Measurements from ENCODE around the gene RTN1. TPM values are rescaled to one million over a fixed set of nuclear protein-coding genes. Genes with fewer than 3 reads are reported as not detected.

The RTN1 gene
- total and polyA plus RNA-seq, 9 of the 15 experiments (the other 6 are each of a cell fraction or from before 2014, with no cell fraction given): 0.03 to 0.09 TPM; not detected in 7

GRCh38 chr14:59890676-59891075, 20.1 kb upstream of the RTN1 start:
- Histone ChIP-seq H3K9ac (ENCODE audit: insufficient read depth in 1 of 2, low read depth in 2 of 2, low read length in 2 of 2) (no peak overlapping the region), H2AFZ (ENCODE audit: low read depth, low read length) (no peak overlapping the region), H3K27me3 (ENCODE audit: control insufficient read depth in 2 of 2, insufficient read depth in 2 of 2, low read length in 2 of 2) (no peaks in the 10 kb centered on the region), H3K4me1 (replicated peaks in 1 of 2; ENCODE audit: control insufficient read depth in 2 of 2, insufficient read depth in 2 of 2, low read length in 2 of 2) (no peaks in the 10 kb centered on the region), H3K79me2 (ENCODE audit: control insufficient read depth, insufficient read depth, low read length) (no peaks in the 10 kb centered on the region), H3K9me3 (replicated peaks; ENCODE audit: control insufficient read depth, insufficient read depth, low read depth, low read length) (no peaks in the 10 kb centered on the region), H3K9me1 (ENCODE audit: control insufficient read depth, insufficient read depth, low read length) (no peaks in the 10 kb centered on the region), H4K20me1 (replicated peaks; ENCODE audit: control insufficient read depth, insufficient read depth, low read length) (no peaks in the 10 kb centered on the region), H3K27ac (ENCODE audit: extremely low read depth, low read depth, low read length) (no peak overlapping the region), H3K36me3 (ENCODE audit: control insufficient read depth, insufficient read depth, low read length) (no peaks in the 10 kb centered on the region), H3K4me2 (ENCODE audit: insufficient read depth, low read length) (no peak overlapping the region), H3K4me3 (no peak overlapping the region)
- no peak for ATAC-seq
- no TSS peak for BruUV-seq (replicated peaks)
- intact Hi-C loops (cut with micrococcal nuclease): loop anchor here (10.0 kb wide), 1 partner anchor 766 kb away; no protein-coding TSS in a partner anchor
- 0% methylated on average over 2 of the region's 2 CpGs for WGBS (ENCODE audit: insufficient coverage, low coverage, missing lambda C conversion rate)
- TF ChIP-seq FOXM1 (IDR thresholded peaks at IDR 0.05; ENCODE audit: low read depth): no peak
- no peak for TF ChIP-seq FOXM1 (CRISPR knock-in tag; IDR thresholded peaks at IDR 0.05; ENCODE audit: low read depth)
- no peak for TF ChIP-seq CBX2 (IDR thresholded peaks at IDR 0.05; ENCODE audit: insufficient read depth, low read length, poor library complexity, severe bottlenecking)
- TF ChIP-seq MCM2 (IDR thresholded peaks at IDR 0.05; ENCODE audit: low read depth): no peak
- no peak for TF ChIP-seq MITF (IDR thresholded peaks at IDR 0.05)
- TF ChIP-seq SMARCC2 (IDR thresholded peaks at IDR 0.05; ENCODE audit: low read depth): no peak
- no peak for TF ChIP-seq TBL1XR1 (IDR thresholded peaks at IDR 0.05; ENCODE audit: low read length in 2 of 2)
- TF ChIP-seq, protein P1, sequence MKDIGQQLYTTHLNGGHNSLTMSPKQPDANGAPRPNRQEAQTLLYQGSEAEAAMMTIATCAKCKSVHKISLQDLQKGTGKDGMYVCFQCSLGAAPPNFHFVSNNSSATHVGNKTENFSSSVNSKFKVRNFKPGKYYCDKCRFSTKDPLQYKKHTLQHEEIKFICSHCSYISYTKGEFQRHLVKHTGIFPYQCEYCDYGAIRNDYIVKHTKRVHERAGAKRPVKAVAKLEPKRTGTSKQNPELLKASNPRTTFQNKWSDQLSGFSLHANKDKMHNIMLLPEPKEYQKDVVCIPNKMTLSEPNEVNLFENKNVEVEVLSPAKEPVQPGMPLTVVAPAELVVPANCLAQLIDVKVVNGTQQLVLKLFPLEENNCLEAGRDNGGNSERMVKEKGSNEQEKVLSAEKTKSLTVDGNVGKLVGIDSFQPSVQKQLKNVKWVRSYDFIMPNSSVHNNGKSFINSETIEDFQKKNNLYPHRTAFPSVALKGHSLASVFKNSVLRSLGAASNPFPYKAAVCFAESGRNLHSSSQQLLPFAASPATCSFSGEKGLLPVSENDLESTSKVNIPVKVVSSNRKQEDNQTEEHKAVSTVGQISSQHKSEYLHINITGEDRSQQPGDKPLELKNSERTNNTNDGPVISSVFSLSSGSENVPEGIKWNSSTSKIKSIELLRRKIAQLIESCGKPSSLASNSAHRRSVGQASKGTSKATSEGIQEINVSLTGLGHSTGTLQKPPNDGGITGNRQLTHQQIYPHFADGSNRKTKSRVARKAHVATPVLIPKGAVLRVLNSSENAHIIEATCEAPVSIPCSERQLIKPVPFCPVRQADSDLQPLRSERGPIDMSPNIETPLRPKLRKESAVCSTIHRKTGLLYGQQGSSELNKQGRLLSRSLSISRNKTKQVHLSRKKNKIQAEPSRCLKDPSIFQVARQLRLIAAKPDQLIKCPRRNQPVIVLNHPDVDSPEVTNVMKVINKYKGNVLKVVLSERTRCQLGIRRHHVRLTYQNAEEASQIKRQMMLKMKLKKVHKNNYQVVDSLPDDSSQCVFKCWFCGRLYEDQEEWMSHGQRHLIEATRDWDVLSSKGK (CRISPR knock-in tag; IDR thresholded peaks at IDR 0.05): no peak
- TF ChIP-seq RUNX1 (IDR thresholded peaks at IDR 0.05; ENCODE audit: low read depth): no peak
- no peak for TF ChIP-seq BACH1 (tag; IDR thresholded peaks at IDR 0.05)
- TF ChIP-seq E2F5 (CRISPR knock-in tag; IDR thresholded peaks at IDR 0.05): no peak
- TF ChIP-seq, protein P2, sequence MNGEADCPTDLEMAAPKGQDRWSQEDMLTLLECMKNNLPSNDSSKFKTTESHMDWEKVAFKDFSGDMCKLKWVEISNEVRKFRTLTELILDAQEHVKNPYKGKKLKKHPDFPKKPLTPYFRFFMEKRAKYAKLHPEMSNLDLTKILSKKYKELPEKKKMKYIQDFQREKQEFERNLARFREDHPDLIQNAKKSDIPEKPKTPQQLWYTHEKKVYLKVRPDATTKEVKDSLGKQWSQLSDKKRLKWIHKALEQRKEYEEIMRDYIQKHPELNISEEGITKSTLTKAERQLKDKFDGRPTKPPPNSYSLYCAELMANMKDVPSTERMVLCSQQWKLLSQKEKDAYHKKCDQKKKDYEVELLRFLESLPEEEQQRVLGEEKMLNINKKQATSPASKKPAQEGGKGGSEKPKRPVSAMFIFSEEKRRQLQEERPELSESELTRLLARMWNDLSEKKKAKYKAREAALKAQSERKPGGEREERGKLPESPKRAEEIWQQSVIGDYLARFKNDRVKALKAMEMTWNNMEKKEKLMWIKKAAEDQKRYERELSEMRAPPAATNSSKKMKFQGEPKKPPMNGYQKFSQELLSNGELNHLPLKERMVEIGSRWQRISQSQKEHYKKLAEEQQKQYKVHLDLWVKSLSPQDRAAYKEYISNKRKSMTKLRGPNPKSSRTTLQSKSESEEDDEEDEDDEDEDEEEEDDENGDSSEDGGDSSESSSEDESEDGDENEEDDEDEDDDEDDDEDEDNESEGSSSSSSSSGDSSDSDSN (IDR thresholded peaks at IDR 0.05; ENCODE audit: borderline replicate concordance in 1 of 2, low read depth in 2 of 2, low read length in 2 of 2): no peak
- no peak for TF ChIP-seq STAT5B (CRISPR knock-in tag; IDR thresholded peaks at IDR 0.05)
- no peak for TF ChIP-seq HDAC6 (IDR thresholded peaks at IDR 0.05; ENCODE audit: low read depth, low read length)
- TF ChIP-seq POLR2H (tag; IDR thresholded peaks at IDR 0.05; ENCODE audit: low read depth): no peak
- in situ Hi-C loops (cut with MboI): no loop called here
- ChIA-PET CTCF (ENCODE audit: low intra/inter-chr PET ratio) (no interaction called here), POLR2A (no interaction called here)
- no peak for DNase-seq (ENCODE audit: extremely low read depth in 1 of 4, low spot score in 3 of 4)
- FAIRE-seq: no peak

Data from K562 (cell line).